Stimulated activated CD4-positive, alpha-beta T cell treated with anti-CD3 and anti-CD28 coated beads, Interleukin-4, amount 100 ng/mL, for 1 hour (primary cell): ENCODE results near the gene OCLN.
"Not testable (repeated sequence)": the region's sequence is repeated elsewhere in the genome, so short reads cannot be mapped to it uniquely, and the experiment has no call there.

Experiments used
- DNase-seq: peaks from one replicate; pipeline ENCODE4 v3.0.0-alpha.2; 2020

Gene OCLN

DNA sequence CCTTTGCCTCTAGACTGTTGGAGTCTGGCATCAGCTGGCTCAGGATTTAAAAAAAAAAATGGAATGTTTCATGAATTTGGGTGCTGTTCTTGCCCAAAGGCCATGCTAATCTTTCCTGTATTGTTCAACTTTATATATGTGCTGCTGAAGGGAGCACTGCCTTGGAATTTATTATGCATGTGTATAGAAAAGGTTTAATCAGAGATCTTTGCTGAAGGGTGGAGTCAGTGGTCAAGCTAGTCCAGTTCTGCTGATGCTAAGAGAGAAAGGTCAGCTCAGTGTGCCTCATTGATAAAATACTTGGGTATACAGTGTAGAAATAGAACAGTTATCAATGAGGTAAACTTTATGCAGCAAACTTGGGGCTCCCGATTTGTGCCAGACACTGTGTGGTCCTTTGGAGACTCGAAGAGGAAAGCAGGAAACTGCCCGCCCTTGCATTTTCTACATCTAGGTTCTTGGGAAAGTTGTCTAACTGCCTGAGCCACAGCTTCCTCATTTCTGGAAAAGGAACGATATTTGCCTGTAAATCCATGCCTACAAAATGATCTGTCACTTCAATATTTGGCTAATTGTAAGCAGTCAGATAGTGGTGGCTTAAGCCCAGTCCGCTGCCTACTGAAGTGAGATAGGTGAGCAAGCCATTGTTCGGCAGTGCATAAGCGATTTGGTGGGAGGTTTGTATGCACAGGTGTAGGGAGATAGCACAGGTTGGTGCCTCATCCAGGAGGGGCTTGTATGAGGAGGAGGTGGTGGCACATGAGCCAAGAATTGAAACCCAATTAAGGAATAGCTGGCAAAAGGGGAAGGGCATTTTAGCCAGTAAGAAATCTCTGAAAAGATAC lies 38.2 kb downstream of the OCLN start:
- DNase-seq, result no peak

- DNase-seq, result no peak
These were observed 38.8 kb downstream of the OCLN start for GRCh38 chr5:69531406-69531801.

GRCh38 chr5:69537911-69538310 lies 45.3 kb downstream of the OCLN start:
- DNase-seq, result not testable (repeated sequence)

DNA sequence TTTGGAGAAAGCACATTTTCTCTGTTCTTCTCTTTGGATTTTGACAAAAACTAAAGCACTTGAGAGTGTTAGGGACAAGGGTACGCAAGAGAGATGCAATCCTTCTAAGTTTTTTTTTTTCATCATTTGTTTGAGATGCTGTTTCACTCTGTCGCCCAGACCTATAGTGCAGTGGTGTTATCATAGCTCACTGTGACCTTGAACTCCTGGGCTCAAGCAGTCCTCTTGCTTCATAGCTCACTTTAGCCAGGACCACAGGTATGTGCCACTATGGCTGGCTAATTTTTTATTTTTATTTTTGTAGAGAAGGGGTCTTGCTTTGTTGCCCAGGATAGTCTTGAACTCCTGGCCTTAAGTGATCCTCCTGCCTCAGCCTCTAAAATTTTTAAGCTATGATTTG lies 46.1 kb downstream of the OCLN start:
- DNase-seq, result not testable (repeated sequence)

DNA sequence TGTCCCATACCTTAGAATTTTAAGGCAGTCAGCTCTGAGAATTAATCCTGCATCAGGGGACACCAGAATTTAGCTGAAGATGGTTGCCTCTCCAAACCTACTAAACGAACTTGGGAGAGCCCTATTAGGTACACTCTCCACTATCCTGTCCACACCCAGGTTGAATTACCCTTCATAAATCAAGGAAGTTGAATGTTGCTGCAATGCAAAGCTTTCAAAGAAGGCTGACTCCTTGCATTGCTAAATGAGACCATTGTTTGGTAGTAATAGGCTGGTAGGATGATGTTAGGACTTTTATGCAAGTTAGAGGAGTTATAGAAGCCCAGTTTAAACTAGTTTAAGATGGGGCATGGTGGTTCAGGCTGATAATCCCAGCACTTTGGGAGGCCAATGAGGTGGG lies 48.8 kb downstream of the OCLN start:
- DNase-seq, result not testable (repeated sequence)

DNA sequence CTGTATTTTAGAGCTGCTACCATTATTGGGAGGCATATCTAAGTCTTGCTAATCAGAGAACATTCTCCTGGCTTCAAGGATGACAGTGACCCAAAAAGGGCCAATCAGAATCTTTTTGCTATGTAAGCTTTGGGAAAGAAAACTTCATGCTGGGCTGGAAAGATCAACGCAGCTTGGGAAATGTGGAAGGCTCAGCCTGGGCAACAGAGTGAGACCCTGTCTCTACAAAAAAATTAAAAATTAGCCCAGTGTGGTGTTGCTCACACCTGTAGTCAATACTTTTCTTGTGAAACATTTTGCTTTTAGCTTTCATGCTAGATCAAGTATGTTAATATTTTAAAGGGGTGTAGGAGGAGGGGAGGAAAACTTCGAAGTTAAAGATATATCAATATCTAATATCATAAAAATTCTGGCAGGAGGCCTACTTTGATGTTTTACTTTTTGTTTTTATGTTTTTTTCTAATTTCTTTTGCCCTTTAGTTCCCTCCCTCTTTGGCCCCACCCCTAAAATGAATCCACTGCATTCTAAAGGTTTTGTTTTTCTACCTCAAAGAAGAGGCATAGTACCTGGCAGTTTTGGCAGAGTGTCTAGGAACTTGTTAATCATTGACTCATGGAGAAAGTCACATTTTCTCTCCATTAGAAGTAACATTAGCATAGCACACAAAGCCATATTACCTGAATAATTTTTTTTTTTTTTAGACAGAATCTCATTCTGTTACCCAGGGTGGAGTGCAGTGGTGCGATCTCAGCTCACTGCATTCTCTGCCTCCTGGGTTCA lies 50.4 kb downstream of the OCLN start:
- not testable (repeated sequence) for DNase-seq

DNA sequence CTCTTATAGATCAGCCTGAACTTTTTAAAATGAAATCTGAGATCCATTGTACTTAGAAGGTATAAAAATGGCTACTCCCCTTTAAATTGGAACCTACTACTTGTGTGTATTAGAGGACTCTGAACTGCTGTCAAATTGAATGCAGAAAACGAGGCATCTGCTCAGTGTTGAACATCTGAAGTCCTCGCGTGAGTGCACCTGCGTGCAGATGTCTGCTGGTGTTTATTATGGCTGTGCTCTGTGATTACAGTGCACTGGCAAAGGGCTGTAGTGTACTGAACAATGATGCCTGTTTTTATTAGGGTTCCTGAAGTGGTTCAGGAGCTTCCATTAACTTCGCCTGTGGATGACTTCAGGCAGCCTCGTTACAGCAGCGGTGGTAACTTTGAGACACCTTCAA lies 52.0 kb downstream of the OCLN start:
- DNase-seq, result not testable (repeated sequence)

DNA sequence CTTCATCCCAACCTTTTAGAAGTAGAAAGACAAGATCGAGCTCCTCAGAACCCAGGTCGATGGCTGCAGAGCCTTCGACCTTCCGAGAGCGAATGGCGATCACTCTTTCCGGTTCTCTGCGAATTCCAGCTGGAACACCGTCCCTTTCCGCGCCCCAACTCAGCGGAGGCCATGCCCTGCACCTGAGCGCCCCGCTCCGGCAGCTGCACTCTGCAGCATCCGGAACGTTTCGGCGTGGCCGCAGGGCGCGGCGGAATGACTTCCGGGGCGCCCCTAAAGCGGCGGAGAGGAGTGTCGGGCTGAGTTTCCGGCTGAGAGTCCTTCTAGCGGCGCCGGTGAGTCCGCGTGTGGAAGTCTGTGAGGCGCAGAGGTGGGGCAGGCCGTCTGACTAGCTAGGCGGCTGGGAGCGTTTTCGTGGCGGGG lies 67.3 kb downstream of the OCLN start, which contains the start of gene GTF2H2C:
GTF2H2C (plus strand) TSS at position 284 of the 423 bp plus-strand sequence. CDS start 4,942 bp downstream, outside the sequence.
- peak; percentile 67 for DNase-seq

- DNase-seq, result not testable (repeated sequence)
These were observed 68.2 kb downstream of the OCLN start for GRCh38 chr5:69560587-69561431.

GRCh38 chr5:69566172-69566571 lies 73.6 kb downstream of the OCLN start:
- DNase-seq, result not testable (repeated sequence)

DNA sequence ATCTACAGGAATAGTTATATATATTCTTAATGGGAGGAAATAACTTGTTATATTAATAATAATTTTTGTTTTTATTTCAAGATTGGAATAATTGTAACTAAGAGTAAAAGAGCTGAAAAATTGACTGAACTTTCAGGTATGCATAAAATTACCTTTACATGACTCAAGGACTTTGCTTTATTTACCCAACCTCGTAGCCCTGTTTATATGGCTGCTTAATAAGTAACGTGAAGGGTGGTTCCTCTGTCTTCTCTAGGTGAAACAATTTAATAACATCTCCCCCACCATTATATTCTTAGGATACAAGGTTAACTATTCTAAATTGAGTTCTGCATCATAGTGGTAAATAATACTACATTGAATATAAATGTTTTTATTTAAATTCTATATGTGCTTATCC lies 75.5 kb downstream of the OCLN start:
- DNase-seq, result not testable (repeated sequence)

DNA sequence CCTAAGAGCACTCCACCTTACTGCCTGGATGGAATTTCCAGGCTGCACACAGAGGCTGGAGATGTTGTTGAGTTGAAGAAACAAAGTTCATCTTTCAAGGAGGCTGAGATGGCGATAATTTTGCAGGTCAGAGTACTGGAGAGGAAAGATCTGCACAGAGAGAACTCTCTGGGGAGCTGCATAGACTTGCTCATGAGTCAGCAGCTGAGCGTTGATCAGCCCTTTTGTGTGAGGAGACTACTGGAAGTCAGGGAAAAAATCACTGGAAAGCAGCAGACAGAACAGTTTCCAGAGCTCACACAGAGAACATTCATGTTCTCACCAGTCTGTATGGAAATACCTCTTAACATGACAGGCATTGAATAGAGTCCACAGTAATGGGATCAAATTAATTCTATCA lies 90.8 kb downstream of the OCLN start:
- DNase-seq, result not testable (repeated sequence)

- DNase-seq, result not testable (repeated sequence)
These were observed 103.7 kb downstream of the OCLN start for GRCh38 chr5:69596114-69596840.

DNA sequence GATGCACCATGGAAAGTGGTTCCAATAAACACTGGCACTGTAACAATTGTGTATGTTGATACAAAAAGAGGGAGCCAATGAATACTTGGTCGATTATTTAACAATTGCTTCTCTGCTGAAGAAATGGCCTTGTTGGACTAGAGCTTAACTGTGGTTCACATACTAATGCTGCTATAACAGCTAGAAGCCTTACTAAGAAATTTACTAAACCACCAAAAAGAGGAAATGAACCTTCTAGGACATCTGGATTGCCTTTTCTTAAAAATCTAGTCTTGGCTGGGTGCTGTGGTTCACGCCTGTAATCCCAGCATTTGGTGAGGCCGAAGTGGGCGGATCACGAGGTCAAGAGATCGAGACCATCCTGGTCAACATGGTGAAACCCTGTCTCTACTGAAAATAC lies 109.4 kb downstream of the OCLN start:
- not testable (repeated sequence) for DNase-seq

DNA sequence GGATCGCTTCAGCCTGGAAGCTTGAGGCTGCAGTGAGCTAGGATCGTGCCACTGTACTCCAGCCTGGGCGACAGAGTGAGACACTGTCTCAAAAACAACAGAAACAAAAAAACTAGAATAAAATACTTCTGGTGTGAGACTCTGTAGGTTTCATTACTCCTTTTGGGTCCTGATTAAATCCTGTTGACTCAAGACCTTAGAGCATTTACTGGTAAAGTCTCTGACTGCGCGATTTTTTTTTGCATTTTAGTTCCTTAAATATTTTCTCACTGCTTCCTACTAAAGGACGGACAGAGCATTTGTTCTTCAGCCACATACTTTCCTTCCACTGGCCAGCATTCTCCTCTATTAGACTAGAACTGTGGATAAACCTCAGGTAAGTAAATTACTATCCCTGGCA lies 114.2 kb downstream of the OCLN start:
- DNase-seq, result not testable (repeated sequence)
